Measurements from ENCODE around the gene ANGPTL1.
"Not testable (repeated sequence)": the region's sequence is repeated elsewhere in the genome, so short reads cannot be mapped to it uniquely, and the experiment has no call there.

Gene ANGPTL1

DNA sequence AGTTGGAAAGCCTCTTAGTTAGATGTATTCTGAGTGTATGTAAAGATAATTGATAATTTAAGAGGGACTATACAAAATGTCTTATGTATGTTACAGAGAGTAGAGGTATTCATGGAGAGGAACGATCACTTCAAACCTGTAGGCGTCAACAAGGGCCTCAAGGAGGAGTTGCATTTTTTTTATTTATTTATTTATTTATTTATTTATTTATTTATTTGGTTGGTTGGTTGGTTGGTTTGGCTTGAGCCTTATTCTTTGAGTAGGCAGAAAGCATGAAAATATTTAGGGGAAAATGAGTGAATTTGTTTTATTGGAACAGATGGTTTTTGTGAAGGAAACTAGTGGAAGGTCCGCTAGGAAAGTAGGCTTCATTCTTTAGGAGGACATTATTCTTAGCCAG is 8.5 kb downstream of the ANGPTL1 start:
- no peak overlapping the region for H3K27ac ChIP-seq (ENCODE audit: low read depth, low read length)
- H3K4me3 ChIP-seq (ENCODE audit: low read length) = no peak overlapping the region
- H3K4me1 ChIP-seq (ENCODE audit: control insufficient read depth, insufficient read depth, low read length) = peaks cover 10% of the 10 kb centered on the region
- no peaks in the 10 kb centered on the region for H3K27me3 ChIP-seq (ENCODE audit: control insufficient read depth, insufficient read depth, low read length)
- H3K36me3 ChIP-seq (ENCODE audit: control insufficient read depth, insufficient read depth, low read length) = peaks cover 3% of the 10 kb centered on the region
- no peak overlapping the region for H3K9ac ChIP-seq (ENCODE audit: low read length)

DNA sequence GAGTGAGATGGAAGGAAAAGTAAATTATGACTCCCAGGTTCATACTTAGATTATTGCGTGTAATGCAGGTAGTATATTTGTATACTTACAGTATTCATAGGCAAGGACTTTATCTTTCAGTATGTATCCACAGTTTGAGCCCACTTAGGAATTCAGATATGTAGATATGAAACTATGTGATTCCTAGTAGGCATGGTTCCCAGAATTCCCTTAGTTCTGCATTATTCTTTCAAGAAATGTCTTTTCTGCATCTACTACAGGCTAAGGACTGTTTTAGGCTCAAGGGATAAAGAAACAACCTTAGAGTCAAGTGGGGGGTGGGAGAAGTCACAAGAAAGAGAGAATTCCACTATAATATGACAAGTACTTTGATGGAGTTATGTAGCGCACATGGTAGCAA is 13.8 kb downstream of the ANGPTL1 start:
- Histone ChIP-seq H3K27me3 (ENCODE audit: control insufficient read depth, insufficient read depth, low read length) (no peaks in the 10 kb centered on the region), H3K36me3 (ENCODE audit: control insufficient read depth, insufficient read depth, low read length) (no peaks in the 10 kb centered on the region), H3K4me3 (ENCODE audit: low read length) (no peak overlapping the region), H3K27ac (ENCODE audit: low read depth, low read length) (no peak overlapping the region), H3K4me1 (ENCODE audit: control insufficient read depth, insufficient read depth, low read length) (no peaks in the 10 kb centered on the region), H3K9ac (ENCODE audit: low read length) (no peak overlapping the region)

DNA sequence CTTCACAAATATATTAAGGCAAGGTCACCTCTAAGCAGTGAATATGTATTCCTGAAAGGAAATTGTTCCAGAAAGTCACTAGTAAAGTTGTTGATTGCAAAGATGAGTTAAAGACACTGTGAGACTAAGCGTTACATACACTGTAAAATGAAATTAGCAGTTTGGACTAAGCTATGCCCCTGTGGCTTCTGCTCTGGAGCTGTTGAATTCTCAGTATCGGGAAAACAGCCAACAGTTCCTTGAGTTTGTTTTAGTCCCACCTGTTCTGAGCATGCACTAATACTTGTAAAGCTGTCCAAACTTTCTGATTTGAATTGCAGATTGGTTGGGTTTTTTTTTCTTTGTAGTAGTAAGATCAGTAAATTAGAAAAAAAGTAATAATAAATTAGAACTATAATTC is 21.0 kb downstream of the ANGPTL1 start:
- Histone ChIP-seq H3K9ac (ENCODE audit: low read length) (no peak overlapping the region), H3K4me1 (ENCODE audit: control insufficient read depth, insufficient read depth, low read length) (peaks cover 2% of the 10 kb centered on the region), H3K36me3 (ENCODE audit: control insufficient read depth, insufficient read depth, low read length) (no peaks in the 10 kb centered on the region), H3K27ac (ENCODE audit: low read depth, low read length) (no peak overlapping the region), H3K4me3 (ENCODE audit: low read length) (no peak overlapping the region), H3K27me3 (ENCODE audit: control insufficient read depth, insufficient read depth, low read length) (no peaks in the 10 kb centered on the region)

DNA sequence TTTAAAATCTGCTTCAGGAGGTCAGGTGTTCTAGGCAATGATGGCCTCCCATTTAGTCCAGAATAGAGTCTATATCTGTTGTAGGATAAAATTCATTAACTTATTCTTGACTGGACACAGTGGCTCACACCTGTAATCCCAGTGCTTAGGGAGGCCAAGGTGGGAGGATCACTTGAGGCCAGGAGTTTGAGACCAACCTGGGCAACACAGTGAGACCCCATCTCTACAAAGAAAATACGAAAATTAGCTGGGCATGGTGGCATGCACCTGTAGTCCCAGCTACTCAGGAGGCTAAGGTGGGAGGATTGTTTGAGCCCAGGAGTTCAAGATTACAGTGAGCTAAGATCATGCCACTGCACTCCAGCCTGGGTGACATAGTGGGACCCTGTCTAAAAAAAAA is 23.0 kb downstream of the ANGPTL1 start:
- H3K9ac ChIP-seq (ENCODE audit: low read length); H3K4me1 ChIP-seq (ENCODE audit: control insufficient read depth, insufficient read depth, low read length); H3K36me3 ChIP-seq (ENCODE audit: control insufficient read depth, insufficient read depth, low read length); H3K4me3 ChIP-seq (ENCODE audit: low read length); H3K27me3 ChIP-seq (ENCODE audit: control insufficient read depth, insufficient read depth, low read length); H3K27ac ChIP-seq (ENCODE audit: low read depth, low read length): not testable (repeated sequence)

DNA sequence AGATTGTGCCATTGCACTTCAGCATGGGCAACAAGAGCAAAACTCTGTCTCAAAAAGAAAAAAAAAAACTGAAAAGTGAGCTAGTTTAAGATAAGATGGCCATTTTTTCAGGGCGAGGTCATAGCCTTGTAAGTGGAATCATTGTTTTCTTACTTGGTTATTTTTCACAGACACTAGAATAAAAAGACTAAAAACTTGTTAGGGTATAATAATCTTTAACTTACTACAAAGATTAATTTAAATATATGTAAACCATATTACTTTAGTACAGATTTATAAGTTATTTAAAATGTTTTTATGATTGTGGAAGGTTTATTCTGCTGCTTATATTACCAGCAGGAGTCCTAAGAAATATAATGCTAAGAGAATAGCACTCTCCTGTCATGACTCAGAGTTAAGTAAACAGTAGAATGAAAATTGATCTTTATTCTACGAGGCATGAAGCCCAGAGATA is 23.5 kb downstream of the ANGPTL1 start:
- Histone ChIP-seq H3K36me3 (ENCODE audit: control insufficient read depth, insufficient read depth, low read length) (no peaks in the 10 kb centered on the region), H3K4me3 (ENCODE audit: low read length) (no peak overlapping the region), H3K27me3 (ENCODE audit: control insufficient read depth, insufficient read depth, low read length) (no peaks in the 10 kb centered on the region), H3K9ac (ENCODE audit: low read length) (no peak overlapping the region), H3K4me1 (ENCODE audit: control insufficient read depth, insufficient read depth, low read length) (peaks cover 2% of the 10 kb centered on the region), H3K27ac (ENCODE audit: low read depth, low read length) (no peak overlapping the region)

DNA sequence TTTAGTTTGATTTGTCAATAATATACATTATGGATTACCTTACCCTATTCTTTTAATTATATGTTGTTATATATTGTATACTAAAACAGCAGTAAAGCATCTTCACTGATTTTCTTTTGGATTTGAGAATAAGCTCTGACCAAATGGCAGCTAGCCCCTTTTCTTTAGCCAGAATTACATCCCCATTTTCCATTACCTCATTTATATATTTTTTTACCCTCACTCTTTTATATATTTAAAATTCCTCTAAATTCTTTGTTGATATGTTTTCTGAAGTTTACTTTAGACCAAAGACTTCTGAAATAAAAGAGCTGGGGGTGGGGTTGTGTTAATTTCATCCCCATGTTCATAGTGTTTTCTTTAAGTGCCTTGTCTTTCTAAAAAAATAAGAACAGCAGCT is 24.6 kb downstream of the ANGPTL1 start:
- Histone ChIP-seq H3K27ac (ENCODE audit: low read depth, low read length) (no peak overlapping the region), H3K9ac (ENCODE audit: low read length) (no peak overlapping the region), H3K4me3 (ENCODE audit: low read length) (no peak overlapping the region), H3K27me3 (ENCODE audit: control insufficient read depth, insufficient read depth, low read length) (no peaks in the 10 kb centered on the region), H3K36me3 (ENCODE audit: control insufficient read depth, insufficient read depth, low read length) (no peaks in the 10 kb centered on the region), H3K4me1 (ENCODE audit: control insufficient read depth, insufficient read depth, low read length) (peaks cover 2% of the 10 kb centered on the region)

DNA sequence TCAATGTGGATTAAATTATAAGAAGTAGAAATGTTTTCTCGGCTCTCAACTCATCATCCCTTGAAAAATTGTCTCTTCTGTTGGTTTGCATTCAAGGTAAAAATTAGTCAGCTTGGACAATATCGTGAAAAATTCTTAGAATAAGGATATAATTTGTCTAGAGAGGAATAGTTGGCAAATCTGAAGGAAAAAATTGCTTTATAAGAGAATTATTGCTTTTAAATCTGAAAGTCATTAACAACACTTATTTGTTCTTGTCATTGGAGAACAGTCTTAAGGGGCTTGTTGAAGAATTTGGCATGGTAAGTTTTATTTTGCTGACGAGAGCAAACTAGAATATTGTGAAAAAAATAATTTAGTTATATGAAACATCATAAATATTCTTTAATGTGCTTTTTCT is 26.4 kb downstream of the ANGPTL1 start:
- Histone ChIP-seq H3K27me3 (ENCODE audit: control insufficient read depth, insufficient read depth, low read length) (no peaks in the 10 kb centered on the region), H3K36me3 (ENCODE audit: control insufficient read depth, insufficient read depth, low read length) (no peaks in the 10 kb centered on the region), H3K27ac (ENCODE audit: low read depth, low read length) (no peak overlapping the region), H3K4me1 (ENCODE audit: control insufficient read depth, insufficient read depth, low read length) (no peaks in the 10 kb centered on the region), H3K4me3 (ENCODE audit: low read length) (no peak overlapping the region), H3K9ac (ENCODE audit: low read length) (no peak overlapping the region)

DNA sequence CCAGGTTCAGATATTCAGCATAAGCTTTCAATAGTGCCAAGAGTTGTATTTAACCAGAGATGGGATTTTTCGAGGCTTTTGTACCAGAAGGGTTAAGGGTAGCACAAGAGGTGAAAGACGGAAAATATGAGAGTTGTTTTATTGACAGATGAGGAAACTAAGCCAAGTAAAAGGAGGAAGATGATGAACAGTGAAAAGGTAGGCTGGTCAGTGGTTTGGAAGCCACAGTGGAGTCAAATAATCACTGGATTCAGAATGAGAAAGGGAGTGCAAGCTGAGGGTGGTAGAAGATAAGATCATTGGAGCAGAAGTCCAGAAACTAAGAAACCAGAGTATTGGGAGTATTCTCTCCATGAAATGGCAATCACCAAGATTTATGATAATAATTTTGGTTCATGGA is 45.7 kb downstream of the ANGPTL1 start:
- Histone ChIP-seq H3K4me1 (ENCODE audit: control insufficient read depth, insufficient read depth, low read length) (no peaks in the 10 kb centered on the region), H3K4me3 (ENCODE audit: low read length) (no peak overlapping the region), H3K27ac (ENCODE audit: low read depth, low read length) (no peak overlapping the region), H3K27me3 (ENCODE audit: control insufficient read depth, insufficient read depth, low read length) (no peaks in the 10 kb centered on the region), H3K9ac (ENCODE audit: low read length) (no peak overlapping the region), H3K36me3 (ENCODE audit: control insufficient read depth, insufficient read depth, low read length) (no peaks in the 10 kb centered on the region)

DNA sequence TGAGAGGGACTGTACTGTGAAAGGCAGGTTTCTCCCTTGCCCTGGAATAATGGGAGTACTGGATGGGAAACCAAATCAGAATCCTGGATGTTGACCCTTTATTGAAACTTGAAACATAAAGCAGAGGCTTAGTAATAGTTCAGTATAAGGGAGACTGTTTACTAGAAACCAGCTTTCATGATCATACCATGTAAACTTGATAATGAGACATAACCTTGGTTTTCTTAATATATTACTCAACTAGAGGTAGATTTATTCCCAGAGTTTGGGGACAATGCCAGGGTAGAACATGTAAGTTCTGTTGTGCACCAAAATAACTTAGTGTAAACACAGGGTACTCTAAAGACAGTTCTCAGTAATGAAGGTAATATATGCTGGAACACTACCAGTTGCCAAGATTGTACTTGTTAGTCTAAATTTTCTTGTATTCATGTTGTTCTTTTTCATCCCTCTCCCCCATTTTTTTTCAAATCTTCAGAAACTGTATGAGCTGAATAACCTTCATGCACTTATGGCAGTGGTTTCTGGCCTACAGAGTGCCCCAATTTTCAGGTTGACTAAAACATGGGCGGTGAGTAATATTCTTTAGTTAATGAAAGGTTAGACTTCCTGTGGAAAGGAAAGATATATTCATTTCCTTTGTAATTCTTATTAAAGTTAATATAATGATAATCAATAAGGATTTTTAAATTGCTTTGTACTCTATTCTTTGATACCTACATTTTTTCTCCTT is 49.6 kb downstream of the ANGPTL1 start:
- Histone ChIP-seq H3K27me3 (ENCODE audit: control insufficient read depth, insufficient read depth, low read length) (no peaks in the 10 kb centered on the region), H3K4me3 (ENCODE audit: low read length) (no peak overlapping the region), H3K9ac (ENCODE audit: low read length) (no peak overlapping the region), H3K27ac (ENCODE audit: low read depth, low read length) (no peak overlapping the region), H3K36me3 (ENCODE audit: control insufficient read depth, insufficient read depth, low read length) (no peaks in the 10 kb centered on the region), H3K4me1 (ENCODE audit: control insufficient read depth, insufficient read depth, low read length) (no peaks in the 10 kb centered on the region)

DNA sequence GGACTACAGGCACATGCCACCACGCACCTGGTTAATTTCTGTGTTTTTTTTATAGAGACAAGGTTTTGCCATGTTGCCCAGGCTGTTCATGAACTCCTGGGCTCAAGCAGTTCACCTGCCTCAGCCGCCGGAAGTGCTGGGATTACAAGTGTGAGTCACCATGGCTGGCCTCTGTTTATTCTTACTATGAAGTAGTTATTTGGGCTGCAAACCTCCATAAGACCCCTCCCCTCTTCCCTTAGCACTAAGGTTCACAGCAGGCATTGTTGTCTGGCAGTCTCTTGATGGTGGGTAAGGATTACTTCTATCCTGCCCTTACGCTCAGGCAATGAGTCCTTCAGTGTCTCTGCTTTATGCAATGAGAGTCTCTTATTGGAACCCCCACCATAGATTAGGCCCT is 51.8 kb downstream of the ANGPTL1 start:
- H3K27me3 ChIP-seq (ENCODE audit: control insufficient read depth, insufficient read depth, low read length) = no peaks in the 10 kb centered on the region
- H3K9ac ChIP-seq (ENCODE audit: low read length) = no peak overlapping the region
- H3K4me3 ChIP-seq (ENCODE audit: low read length) = no peak overlapping the region
- no peak overlapping the region for H3K27ac ChIP-seq (ENCODE audit: low read depth, low read length)
- no peaks in the 10 kb centered on the region for H3K4me1 ChIP-seq (ENCODE audit: control insufficient read depth, insufficient read depth, low read length)
- H3K36me3 ChIP-seq (ENCODE audit: control insufficient read depth, insufficient read depth, low read length) = no peaks in the 10 kb centered on the region

DNA sequence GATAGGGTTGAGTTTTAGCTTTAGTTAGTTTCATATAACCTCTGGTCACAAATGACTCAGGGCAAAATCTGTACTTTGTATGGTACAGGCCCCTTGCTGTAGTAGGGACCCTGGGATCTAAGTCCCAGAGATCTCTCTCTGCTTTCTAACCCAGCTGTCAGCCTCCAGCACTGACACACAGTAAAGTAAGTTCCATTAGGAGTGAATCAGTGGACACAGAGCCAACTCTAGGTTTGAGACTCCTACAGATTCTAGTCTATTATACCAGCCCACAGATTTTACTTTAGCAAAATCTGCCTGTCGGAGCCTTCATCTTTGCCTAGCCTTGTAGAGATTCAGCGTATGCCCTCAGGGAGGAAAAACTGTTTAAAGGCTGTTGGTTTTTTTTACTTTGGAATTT is 52.5 kb downstream of the ANGPTL1 start:
- H3K9ac ChIP-seq (ENCODE audit: low read length) = no peak overlapping the region
- H3K4me1 ChIP-seq (ENCODE audit: control insufficient read depth, insufficient read depth, low read length) = no peaks in the 10 kb centered on the region
- H3K36me3 ChIP-seq (ENCODE audit: control insufficient read depth, insufficient read depth, low read length) = no peaks in the 10 kb centered on the region
- H3K27me3 ChIP-seq (ENCODE audit: control insufficient read depth, insufficient read depth, low read length) = no peaks in the 10 kb centered on the region
- no peak overlapping the region for H3K4me3 ChIP-seq (ENCODE audit: low read length)
- no peak overlapping the region for H3K27ac ChIP-seq (ENCODE audit: low read depth, low read length)

DNA sequence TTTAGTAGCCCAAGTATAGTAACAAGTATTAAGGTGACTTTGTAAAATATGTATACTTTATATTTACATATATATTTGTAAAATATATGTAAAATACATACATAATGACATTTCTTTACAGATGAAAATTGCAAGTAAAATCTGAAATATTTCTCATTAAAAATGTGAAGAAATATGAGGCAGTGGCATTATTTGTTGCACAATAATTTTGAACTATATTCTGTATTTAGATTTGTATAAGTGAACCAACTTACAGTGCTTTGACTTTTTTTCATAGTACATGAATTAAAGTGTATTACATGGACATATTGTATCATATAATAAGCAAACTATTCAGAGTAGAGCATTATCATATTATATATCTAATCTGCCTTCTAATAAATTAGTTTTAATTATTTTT is 60.3 kb downstream of the ANGPTL1 start:
- Histone ChIP-seq H3K36me3 (ENCODE audit: control insufficient read depth, insufficient read depth, low read length) (no peaks in the 10 kb centered on the region), H3K27ac (ENCODE audit: low read depth, low read length) (no peak overlapping the region), H3K27me3 (ENCODE audit: control insufficient read depth, insufficient read depth, low read length) (no peaks in the 10 kb centered on the region), H3K9ac (ENCODE audit: low read length) (no peak overlapping the region), H3K4me3 (ENCODE audit: low read length) (no peak overlapping the region), H3K4me1 (ENCODE audit: control insufficient read depth, insufficient read depth, low read length) (no peaks in the 10 kb centered on the region)

DNA sequence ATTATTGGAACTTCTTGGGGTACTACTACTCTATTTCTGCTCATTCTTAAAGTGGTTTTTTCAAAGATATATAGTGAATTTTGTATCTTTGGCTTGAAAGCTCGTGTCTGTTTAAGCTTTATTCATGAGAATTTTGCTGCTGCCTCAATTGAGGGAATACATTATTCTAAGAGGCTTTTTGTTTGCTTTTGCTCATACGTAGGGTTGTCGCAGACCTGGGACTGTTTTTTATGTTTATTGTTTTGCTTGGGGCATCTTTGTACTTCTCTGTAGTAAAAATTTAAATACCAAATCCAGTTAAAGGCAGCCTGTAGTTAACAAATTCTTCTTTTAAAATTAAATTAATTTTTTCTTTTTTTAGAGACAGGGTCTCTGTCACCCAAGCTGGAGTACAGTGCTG is 62.3 kb downstream of the ANGPTL1 start:
- Histone ChIP-seq H3K4me1 (ENCODE audit: control insufficient read depth, insufficient read depth, low read length) (no peaks in the 10 kb centered on the region), H3K36me3 (ENCODE audit: control insufficient read depth, insufficient read depth, low read length) (no peaks in the 10 kb centered on the region), H3K9ac (ENCODE audit: low read length) (no peak overlapping the region), H3K27me3 (ENCODE audit: control insufficient read depth, insufficient read depth, low read length) (no peaks in the 10 kb centered on the region), H3K27ac (ENCODE audit: low read depth, low read length) (no peak overlapping the region), H3K4me3 (ENCODE audit: low read length) (no peak overlapping the region)

Measured in rectal smooth muscle tissue (tissue), 1 donor.